Adrenal gland (tissue), 5 donors: Measurements from ENCODE around the gene ADH5.
"Not testable (repeated sequence)": the region's sequence is repeated elsewhere in the genome, so short reads cannot be mapped to it uniquely, and the experiment has no call there.

ENCODE experiments used
- CTCF ChIP-seq, 6 experiments: fragments of 450-650 bp in 4 of 6; fragments of 200-600 bp in 2 of 6; sonication (generic) in 1 of 6; IDR thresholded peaks; 1 replicate in 5 of 6; 2 replicates in 1 of 6; pipeline versions ENCODE4 v1.5.1 to v1.8.0; 2016 to 2021; ENCODE audit warnings: antibody characterized with exemption in 6 of 6, mild to moderate bottlenecking in 2 of 6, moderate library complexity in 1 of 6
- POLR2A ChIP-seq, 2 donors: fragments of 450-650 bp; IDR thresholded peaks; one replicate each; pipeline ENCODE4 v1.6.1; 2017; ENCODE audit warnings: antibody characterized with exemption in 2 of 2, mild to moderate bottlenecking in 2 of 2, moderate library complexity in 1 of 2
- donor health status: DM: no; HTN: no; CAD: no.

DNA sequence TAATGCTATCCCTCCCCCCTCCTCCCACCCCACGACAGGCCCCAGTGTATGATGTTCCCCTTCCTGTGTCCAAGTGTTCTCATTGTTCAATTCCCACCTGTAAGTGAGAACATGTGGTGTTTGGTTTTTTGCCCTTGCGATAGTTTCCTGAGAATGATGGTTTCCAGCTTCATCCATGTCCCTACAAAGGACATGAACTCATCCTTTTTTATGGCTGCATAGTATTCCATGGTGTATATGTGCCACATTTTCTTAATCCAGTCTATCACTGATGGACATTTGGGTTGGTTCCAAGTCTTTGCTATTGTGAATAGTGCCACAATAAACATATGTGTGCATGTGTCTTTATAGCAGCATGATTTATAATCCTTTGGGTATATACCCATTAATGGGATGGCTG lies 23.1 kb downstream of the ADH5 start:
- TF ChIP-seq CTCF, POLR2A (IDR thresholded peaks at IDR 0.05): not testable (repeated sequence)
